NCI-H345 treated with DMSO at 0.1 percent for 48 hours (cell line): ENCODE results near the gene ATP2B2.

ENCODE experiments used
- DNase-seq: peaks from one replicate; lab custom pipeline; 2025; ENCODE audit not compliant: unreplicated experiment; lab: John Stamatoyannopoulos, UW

Gene ATP2B2

DNA sequence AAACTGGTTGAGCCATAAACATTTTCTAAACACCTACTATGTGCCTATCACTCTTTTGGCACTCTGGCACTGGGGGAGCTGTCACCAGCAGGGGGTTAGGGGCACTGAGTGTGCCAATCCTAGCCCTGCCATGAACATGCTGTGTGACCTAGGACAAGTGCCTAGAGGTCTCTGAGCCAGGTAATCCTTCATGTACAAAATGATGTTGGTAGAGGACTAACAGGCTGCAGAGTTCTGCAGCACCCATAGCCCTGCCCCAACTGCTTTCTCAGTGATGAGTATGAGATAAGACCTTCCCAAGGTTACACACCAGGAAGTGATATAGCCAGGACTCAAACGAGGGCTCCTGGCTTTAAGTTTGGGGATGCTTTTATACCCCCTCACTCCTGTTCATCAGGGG, 99.6 kb downstream of the ATP2B2 start:
- no peak for DNase-seq

DNA sequence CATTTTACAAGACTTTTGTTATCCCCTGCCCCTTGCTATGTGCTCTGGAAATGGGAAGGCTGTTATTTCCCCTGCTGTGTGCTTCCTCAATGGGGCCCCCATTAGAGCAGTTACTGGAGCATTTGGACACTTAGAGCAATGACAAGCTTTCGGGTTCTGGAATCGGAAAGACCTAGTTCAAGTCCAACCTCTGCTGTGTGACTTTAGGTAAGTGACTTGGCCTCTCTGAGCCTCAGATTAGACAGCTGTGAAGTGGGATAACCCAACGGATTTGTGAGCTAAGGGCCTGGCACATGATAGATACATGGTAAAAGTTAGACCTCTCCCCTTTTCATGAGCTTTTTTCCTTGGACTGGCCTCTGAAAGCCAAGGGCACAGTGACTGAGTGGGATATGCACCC, 100.5 kb downstream of the ATP2B2 start:
- no peak for DNase-seq

DNA sequence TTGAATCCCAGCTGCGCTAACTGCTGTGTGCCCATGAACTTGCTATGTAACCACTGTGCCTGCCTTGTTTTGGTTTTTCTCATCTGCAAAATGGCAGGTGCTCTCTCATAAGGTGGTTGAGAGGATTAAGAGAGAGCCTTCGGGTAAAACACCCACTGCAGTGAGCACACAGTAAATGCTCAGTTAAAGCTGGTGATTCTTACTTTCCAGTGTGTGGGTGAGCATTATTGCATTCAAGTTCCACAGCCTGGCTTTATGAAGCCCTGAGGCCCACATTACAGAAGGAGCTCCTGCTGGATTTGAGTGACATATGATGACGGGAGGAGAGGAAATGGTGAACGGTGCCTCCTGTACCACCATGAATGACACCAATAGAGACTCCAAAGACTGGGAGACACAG, 101.0 kb downstream of the ATP2B2 start:
- DNase-seq = no peak

DNA sequence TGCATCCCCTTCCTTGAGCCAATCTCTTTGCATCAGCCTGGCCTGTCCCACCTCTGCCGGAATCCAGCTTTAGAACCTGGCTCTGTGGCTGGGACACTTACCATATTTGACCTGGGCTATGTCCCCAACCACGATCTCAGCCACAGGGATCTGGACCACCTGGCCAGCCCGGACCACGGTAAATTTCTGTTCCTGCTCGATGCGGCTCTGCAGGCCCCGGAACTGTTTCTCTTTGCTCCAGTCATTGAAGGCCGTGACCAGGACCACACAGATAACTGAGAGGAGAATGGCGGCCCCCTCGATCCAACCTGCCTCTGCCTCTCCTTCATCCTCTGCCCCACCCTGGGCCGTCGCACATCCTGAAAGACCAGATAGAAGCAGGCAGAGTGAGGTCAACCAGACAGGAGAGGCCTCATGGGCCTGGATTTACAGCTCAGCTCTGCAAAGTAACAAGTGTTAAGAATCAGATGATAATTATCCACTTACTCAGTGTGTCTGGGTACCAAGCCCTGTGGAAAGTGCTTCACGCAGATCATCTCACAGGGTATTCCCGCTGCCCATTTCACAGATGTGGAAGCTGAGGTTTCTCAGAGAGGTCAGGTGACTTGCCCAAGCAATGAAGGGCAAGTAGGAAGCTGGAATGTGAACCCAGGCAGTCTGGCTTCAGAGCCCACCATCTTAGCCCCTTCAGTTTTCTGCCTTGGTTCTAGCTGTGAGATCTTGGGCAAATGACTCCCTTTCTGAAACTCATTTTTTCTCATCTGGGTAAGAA, 103.2 kb downstream of the ATP2B2 start:
- DNase-seq = no peak

DNA sequence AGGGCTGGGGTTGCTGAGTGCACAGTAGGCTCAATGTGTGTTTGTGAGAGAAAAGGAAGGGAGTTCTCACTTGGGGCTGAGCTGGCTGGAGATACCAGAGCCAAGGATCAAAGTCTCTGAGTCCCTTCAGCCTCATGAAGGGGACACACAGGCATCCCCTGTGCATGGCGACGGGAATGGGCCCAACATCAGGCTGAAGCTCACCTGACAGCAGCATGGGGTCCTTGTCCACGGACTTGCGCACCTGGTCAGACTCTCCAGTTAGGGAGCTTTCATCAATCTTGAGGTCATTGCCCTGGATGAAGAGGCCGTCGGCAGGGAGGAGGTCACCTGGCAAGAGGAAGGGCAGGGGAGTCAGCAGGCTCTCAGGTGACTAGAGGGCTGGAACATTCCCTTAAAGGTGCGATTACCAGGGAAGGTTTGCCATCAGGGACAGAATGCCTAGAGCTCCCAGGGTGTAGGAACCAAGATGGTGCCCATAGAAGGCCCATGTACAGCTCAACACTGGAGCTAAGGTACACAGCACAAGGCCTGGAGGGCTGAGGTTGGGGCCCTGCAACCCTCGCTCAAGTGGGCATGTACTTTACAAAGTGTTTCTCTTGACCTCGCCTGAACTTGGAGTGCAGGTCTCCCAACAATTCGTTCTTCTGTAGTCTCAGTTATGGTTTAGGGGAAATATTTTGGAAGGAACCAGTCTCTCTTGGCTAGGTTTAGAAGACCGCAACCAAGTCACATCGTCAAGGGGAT, 104.5 kb downstream of the ATP2B2 start:
- DNase-seq = no peak

DNA sequence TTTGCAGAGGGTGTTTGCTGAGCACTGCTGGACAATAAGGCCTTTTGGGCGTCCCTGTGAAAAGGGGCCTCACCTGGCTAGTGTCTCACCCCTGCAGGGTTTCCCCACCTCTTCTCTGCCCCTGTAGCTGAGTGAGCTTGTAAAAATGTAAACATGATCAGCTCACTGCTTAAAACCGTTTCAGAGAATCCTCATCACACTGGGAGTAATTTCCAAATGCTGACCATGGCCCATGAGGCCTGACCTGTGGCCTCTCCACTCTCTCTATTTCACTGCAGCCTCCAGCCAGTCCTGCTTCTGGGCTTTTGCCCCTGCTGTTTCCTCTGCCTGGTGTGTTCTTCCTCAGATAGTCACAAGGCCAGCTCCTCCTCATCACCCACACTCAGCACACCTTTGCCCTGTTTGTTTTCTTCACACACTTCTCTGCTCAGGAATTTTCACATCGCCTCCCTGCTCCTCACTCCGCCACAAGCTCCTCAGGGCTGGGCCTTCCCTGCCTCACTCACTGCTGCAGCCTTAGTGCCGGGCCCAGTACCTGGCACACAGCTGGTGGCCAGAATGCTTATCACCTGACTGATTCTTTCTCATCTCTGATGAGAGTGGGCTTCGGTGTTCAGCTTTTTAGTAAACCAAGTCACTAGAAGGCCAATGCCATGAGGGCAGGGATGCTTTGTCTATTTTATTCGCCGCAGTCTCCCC, 105.2 kb downstream of the ATP2B2 start:
- DNase-seq = no peak

DNA sequence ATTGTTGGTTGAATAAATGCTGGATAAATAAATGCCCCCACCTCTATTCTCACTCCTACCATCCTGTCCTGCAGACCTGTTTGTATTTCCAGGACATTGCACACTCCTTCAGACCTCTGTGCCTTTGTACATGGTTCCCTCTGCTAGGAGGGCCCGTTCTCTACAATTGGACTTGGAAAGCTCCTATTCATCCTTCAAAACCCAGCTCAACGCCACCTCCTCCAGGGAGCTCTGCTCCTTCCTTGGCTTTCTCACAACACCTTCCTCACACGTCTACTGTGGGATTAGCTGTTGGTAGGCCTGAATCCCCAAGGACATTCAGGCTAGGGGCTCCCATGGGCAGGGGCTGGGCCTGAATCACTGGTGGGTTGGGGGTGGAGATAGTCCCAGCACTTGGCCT, 105.8 kb downstream of the ATP2B2 start:
- no peak for DNase-seq

DNA sequence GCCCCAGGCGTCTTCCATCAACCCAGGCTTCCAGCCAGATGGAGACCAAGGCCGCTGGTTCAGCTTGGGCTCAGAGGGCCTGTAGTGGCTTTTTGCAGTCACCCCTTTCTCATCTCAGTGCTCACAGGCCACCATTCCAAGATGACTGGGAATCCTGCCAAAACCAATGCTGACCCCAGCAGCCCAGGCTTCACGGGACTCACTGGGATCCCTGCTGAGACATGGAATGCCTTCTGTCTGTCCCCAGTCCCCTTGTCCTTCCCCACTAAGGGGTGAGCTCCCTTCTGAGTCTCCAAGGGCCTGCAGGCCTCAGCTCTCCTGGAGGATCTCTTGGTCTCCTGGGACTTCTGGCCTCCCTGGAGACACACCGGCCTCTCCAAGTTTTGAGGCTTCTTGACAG, 107.0 kb downstream of the ATP2B2 start:
- no peak for DNase-seq

DNA sequence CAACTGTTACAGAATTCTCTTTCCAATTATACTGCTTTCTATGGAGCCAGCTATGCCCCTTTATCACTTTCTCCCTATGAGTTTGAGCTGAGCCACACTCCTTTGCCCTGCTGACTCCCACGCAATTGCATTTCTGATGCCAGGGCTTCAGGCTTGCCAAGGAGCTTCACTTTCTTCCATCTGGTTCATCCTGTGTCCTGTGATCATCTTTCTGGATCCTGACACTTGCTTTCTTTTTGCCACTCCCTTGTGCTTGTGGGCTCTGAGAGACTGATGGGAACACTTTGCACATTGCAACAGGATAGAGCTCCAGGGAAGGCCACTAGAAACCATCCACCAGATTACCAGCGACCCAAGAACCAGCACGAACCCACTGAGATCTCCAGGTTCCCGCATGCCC, 107.5 kb downstream of the ATP2B2 start:
- no peak for DNase-seq

DNA sequence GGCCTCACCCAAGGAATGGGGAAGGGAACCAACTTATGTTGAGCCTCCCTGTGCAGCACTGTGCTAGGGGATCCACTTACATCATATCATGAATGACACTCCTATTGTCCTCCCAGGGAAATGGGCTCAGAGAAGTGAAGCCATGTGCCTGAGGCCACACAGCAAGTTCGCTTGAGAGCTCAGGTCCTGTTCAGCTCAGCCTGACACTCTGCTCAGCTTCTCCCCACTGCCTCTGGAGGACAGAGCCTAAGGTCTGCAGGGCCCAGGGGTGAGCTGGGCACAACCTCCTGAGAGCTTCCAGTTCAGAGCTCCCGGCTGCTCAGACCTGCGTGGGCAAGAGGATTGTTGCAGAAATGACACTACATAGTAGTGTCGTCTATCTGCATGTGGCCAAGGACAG, 108.5 kb downstream of the ATP2B2 start:
- no peak for DNase-seq

DNA sequence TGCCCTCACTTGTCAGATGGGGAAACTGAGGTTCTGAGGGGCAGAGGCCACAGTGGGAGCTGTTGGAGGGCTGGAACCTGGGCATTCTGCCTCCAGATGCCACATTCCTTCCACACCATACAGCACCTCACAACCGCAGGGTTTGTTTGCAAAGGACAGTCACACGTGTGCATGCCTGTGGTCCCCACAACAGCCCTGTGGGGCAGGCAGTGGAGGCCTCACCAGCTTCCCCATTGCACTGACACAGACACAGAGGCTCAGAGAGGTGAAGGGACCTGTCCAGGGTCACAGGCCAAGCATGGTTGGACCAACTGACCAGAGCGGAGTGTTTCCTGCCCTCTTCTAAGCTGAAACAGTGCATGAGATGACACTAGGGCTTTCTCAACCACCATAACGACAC, 109.3 kb downstream of the ATP2B2 start:
- no peak for DNase-seq

DNA sequence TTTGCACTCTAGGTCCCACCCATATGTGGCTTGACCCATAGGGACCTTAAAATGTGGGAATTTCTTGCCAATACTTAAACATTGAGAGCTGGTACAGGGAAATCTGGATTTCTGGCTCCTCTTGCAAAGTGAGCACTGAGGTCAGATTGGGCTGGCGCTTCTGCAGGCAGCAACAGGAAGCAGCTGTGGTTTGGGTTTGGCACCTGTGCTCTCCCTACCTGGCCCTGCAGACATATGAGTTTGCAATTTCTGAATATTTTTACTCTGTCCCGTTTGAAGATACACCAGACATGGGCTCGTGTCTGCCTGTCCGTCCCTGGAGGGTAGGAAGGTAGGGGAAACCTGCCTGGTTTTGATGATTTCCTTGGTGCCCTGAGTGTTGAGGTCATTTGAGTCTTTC, 109.7 kb downstream of the ATP2B2 start:
- no peak for DNase-seq

DNA sequence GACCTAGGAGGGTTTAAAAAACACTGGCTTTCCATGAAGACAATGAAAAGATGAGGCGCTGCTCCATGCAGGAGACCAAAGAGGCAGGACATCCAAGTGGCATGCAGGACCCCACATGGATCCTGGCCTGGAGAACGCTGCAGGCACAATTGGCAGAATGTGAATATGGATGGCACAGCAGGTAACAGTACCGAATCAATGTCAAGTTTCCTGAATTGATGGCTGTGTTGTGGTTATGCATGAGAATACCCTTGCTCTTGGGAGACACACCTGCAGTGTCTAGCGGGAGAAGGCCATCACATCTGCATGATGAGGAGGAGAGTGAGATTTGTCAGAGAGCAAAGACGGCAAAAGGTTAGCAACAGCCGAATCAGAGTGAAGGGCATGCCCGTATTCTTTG, 110.2 kb downstream of the ATP2B2 start:
- DNase-seq = no peak

DNA sequence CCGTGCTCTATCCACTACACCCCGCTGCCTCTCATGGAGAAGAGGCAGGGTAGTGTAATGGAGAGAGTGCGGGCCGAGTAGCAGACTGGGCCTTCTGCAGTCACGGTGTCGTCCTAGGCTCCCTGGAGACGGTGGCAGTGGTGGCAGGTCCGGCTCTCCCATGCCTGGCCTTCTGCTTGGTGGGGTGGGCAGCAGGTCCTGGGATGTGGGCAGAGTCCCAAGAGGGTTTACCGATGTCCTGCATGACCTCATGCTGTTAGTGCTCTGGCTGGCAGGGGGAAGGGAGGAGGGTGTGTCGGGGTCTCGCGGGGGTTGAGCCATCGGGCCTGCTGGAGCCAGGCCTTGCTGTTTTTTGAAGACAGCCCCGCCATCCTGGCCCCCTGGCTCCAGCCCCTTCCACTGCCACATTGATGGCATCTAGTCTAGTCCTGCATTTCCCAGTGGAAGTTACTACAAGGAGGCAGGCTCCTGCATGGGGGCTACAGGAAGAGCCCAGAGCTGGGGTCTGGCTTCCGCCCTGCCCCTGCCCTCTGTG, 110.8 kb downstream of the ATP2B2 start:
- DNase-seq = no peak

DNA sequence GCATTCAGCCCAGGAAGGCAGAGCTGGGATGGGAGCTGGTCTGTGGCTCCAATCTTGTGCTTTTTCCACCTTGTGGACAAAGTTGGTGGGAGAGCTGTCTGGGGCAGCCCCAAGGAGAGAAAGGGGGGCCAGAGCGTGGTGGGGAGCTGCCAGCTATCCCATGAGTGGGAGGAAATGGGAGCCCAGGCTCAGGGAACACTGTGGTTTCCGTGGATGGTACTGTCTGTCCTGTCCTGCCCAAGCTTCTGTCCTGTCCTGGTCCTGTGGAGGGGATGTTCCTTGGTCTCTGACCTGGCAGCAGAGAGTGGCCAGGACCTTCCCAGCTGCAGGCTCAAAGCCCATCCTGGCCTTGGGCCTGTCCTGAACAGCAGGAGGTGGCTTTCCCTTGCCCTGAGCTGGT, 111.9 kb downstream of the ATP2B2 start:
- no peak for DNase-seq

DNA sequence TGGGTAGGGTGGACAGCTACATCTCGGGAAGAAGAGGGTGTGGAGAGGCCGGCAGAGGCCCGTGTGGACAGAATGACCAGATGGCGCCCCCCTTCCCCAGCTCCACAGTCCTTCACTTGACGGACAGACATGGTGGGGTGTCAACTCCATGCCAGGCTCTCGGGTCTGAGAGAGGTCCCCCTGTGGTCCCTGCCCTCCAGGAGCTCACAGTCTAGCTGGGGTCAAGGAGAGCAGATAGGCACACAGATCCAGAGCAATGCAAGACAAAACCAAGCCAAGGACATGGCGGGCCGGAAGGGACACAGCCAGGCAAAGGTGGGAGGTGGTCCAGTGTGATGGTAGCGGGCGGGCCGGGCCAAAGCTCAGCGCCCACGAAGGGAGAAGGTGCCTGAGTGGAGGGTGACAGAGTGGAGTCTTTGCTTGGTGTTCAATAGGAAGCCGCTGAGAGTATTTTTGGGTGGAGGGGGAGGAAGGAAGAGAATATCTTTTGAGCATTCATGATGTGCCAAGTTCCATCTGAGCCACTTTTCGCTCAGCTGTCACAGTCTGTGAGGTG, 112.4 kb downstream of the ATP2B2 start:
- no peak for DNase-seq

DNA sequence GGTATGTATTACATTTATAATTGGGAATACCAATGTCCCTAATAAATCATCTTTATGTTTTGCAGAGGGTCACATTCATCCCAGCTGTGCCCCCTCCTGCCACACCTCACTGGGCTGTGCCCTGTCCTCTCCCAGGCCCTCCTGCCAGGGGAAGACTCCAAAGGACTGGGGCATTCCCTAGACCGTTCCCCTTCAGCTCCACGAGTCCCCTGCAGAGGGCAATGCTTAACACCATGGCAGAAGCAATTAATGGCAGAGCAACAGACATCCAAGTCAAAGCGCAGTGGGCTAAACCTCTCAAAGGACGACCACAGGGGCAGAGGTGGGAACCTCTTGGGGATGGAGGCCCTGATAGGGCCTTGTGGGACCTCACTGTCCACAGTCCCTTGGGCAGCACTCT, 113.1 kb downstream of the ATP2B2 start:
- DNase-seq = no peak

DNA sequence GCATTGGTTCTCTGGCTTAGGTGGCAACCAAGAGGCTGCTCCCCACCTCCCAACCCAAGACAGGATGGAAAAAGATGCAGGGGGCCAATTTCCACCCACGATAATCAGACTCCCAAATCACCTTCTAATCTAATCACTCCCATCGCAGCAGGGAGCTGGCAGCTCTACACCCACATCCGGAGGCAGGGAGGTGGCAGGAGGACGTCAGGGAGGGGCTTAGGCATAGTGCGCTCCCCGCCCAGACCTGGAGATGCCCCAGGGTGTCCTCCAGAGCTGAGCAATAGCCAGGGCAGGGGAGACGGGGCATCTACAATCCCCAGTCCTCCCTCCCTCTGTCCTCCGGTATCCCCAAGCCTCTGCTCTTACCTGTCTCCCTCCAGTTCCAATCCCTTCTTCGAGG, 114.0 kb downstream of the ATP2B2 start:
- no peak for DNase-seq

DNA sequence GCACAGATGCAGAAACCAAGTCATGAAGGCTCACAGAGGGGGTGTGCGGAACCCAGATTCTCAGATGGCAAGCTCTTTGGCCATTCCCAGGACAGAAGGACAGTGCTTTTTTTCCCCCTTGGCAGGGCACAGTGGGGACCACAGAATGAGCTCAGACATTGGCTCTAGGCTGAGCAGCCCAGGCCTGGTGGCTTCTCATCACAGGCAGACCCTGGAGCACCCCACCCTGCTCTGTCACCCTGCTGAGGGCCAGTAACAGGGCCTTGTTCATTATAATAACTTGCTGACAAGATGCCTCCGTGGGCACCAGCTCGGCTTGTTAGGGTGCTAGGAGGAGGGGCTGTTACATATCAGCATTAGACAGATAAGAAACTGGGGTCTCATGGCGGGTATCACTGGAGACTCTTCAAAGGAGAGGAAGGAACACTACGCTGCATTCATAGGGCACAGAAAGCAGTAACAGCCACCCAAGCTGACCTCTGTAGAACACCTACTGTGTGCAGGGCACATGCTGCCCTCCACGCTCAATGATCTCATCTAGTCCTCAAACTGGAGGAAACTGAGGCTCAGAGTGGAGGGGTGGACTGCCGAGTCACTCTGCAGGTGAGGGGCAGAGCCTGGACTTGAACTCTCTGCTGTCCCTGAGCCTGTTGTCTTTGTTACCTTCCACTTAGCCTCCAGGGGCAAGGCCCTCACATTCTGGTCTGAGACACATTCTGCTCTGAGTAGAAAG, 114.6 kb downstream of the ATP2B2 start:
- no peak for DNase-seq

DNA sequence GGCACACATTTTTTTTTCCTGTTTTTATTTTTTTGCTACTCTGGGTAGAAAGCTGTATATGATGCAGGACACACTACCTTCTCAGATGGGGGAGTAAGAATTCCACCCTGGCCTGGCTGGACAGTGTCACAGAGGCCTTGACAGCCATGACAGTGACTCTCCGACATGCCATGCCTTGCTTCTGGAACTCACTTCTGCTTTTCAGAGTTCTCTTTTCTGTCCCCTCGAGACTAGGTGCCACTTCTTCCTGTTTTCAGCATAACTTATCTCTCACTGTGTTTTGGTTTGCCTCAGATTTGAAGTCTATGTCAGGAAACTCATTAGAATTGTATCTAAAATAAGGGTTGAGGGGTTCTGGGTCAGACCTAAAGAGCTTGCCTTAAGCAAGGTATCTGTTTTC, 115.4 kb downstream of the ATP2B2 start:
- no peak for DNase-seq

DNA sequence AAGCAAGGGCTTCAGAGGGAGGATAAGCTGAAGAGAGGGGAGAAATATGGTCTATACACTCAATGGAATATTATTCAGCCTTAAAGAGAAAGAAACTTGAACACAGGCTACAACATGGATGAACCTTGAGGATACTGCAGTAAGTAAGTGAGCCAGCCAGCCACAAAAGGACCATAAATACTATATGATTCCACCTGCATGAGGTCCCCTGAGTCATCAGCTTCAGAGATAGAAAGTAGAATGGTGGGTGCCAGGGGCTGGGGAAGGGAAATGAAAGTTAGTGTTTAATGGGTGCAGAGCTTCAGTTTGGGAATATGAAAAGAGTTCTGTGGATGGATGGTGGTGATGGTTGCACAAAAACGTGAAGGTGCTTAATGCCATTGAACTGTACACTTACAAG, 116.0 kb downstream of the ATP2B2 start:
- DNase-seq = no peak
